DMS153 treated with DMSO at 0.1 percent for 48 hours (cell line): ENCODE measurements around the gene REX1BD.
A peak's percentile ranks its signal among the peaks of the same experiment; 100 is the strongest.
"Not testable (repeated sequence)": the region's sequence is repeated elsewhere in the genome, so short reads cannot be mapped to it uniquely, and the experiment has no call there.

Experiments
- DNase-seq: peaks from one replicate; lab custom pipeline; 2025; ENCODE audit not compliant: unreplicated experiment; lab: John Stamatoyannopoulos, UW

REX1BD gene

GRCh38 chr19:18588611-18589379, at the start of gene REX1BD:
TSS of gene REX1BD (plus strand) at chr19:18588798. CDS start at chr19:18588802, 4 bp downstream.
- peak; percentile 26 for DNase-seq

GRCh38 chr19:18539372-18539771, 49.2 kb upstream of the REX1BD start:
- no peak for DNase-seq

GRCh38 chr19:18540200-18540599, 48.4 kb upstream of the REX1BD start:
- DNase-seq = not testable (repeated sequence)

GRCh38 chr19:18541258-18541991, 47.2 kb upstream of the REX1BD start:
- DNase-seq = no peak

GRCh38 chr19:18541992-18542940, 46.3 kb upstream of the REX1BD start:
- DNase-seq = no peak

- DNase-seq = peak; percentile 53
Measured at GRCh38 chr19:18542941-18543813, 45.4 kb upstream of the REX1BD start, which contains the start of gene FKBP8. TSS of gene FKBP8 (minus strand) at chr19:18543573. CDS start at chr19:18541970, 1,603 bp downstream.

- DNase-seq = no peak
Measured at GRCh38 chr19:18543814-18544475, 44.7 kb upstream of the REX1BD start.

- no peak for DNase-seq
Measured at GRCh38 chr19:18551631-18552030, 37.0 kb upstream of the REX1BD start.

- DNase-seq = peak; percentile 87
Measured at GRCh38 chr19:18557411-18558201, 31.0 kb upstream of the REX1BD start, which contains the start of gene KXD1. TSS of gene KXD1 (plus strand) at chr19:18557870. CDS start at chr19:18562057, 4,187 bp downstream.

GRCh38 chr19:18558202-18558555, 30.4 kb upstream of the REX1BD start:
- DNase-seq = no peak

- no peak for DNase-seq
Measured at GRCh38 chr19:18558604-18559003, 30.0 kb upstream of the REX1BD start.

- no peak for DNase-seq
Measured at GRCh38 chr19:18559685-18560084, 28.9 kb upstream of the REX1BD start.

- no peak for DNase-seq
Measured at GRCh38 chr19:18562086-18562485, 26.5 kb upstream of the REX1BD start.

- DNase-seq = no peak
Measured at GRCh38 chr19:18566953-18567352, 21.6 kb upstream of the REX1BD start.

- DNase-seq = no peak
Measured at GRCh38 chr19:18568367-18568766, 20.2 kb upstream of the REX1BD start.

- DNase-seq = peak; percentile 89
Measured at GRCh38 chr19:18571564-18572344, 16.8 kb upstream of the REX1BD start, which contains the start of gene UBA52. TSS of gene UBA52 (plus strand) at chr19:18571857. CDS start at chr19:18573301, 1,444 bp downstream.

- DNase-seq = no peak
Measured at GRCh38 chr19:18574691-18575291, 13.8 kb upstream of the REX1BD start.
